Memory B cell (primary cell): ENCODE data around the gene TBC1D17.

Source experiments
- ATAC-seq: fragments of 150-1000 bp; cut with Tn5 transposase; 2 replicates; pipeline ENCODE4 v1.10.0; 2021; ENCODE audit warnings: low read depth, mild to moderate bottlenecking, moderate library complexity
- DNase-seq, 2 donors: peaks; one replicate each; pipeline ENCODE4 v3.0.0; 2022; ENCODE audit warnings: low spot score in 2 of 2
- H3K27ac Mint-ChIP-seq: one replicate; pipeline ENCODE4 v1.8.0; 2022; ENCODE audit warnings: mild to moderate bottlenecking, moderate library complexity, mixed read lengths
- H3K27me3 Mint-ChIP-seq: one replicate; pipeline ENCODE4 v1.8.0; 2022; ENCODE audit warnings: mixed read lengths
- H3K36me3 Mint-ChIP-seq: one replicate; pipeline ENCODE4 v1.8.0; 2022; ENCODE audit warnings: mild to moderate bottlenecking, mixed read lengths
- H3K4me1 Mint-ChIP-seq: one replicate; pipeline ENCODE4 v1.8.0; 2022; ENCODE audit warnings: mixed read lengths
- H3K4me3 Mint-ChIP-seq: one replicate; pipeline ENCODE4 v1.8.0; 2022; ENCODE audit warnings: mild to moderate bottlenecking, moderate library complexity, mixed read lengths
- H3K9me3 Mint-ChIP-seq: one replicate; pipeline ENCODE4 v1.8.0; 2022; ENCODE audit warnings: mixed read lengths

Gene TBC1D17

GRCh38 chr19:49877020-49877878 lies at the start of gene TBC1D17, which contains the start of gene AKT1S1:
TSS of gene TBC1D17 (plus strand) at chr19:49877702. CDS start at chr19:49877724, 22 bp downstream.
TSS of gene AKT1S1 (minus strand) at chr19:49877355. CDS start at chr19:49873295, 4,060 bp downstream.
- H3K27ac Mint-ChIP-seq = no peak within 1 kb of the TSS
- DNase-seq = peak; percentile 94 to 98
- H3K36me3 Mint-ChIP-seq = peaks cover 11% of the 10 kb centered on the region
- peak; percentile 57 for ATAC-seq
- no peaks in the 10 kb centered on the region for H3K27me3 Mint-ChIP-seq
- peaks cover 18% of the 10 kb centered on the region for H3K4me1 Mint-ChIP-seq
- H3K4me3 Mint-ChIP-seq = no peak within 1 kb of the TSS
- H3K9me3 Mint-ChIP-seq = no peaks in the 10 kb centered on the region

- no peak for DNase-seq
- Mint-ChIP-seq H3K27ac (no peak overlapping the region), H3K36me3 (peaks cover 16% of the 10 kb centered on the region), H3K4me3 (no peak overlapping the region), H3K4me1 (peaks cover 11% of the 10 kb centered on the region), H3K9me3 (no peaks in the 10 kb centered on the region), H3K27me3 (no peaks in the 10 kb centered on the region)
- no peak for ATAC-seq
These were observed 48.3 kb upstream of the TBC1D17 start for GRCh38 chr19:49829200-49829599.

- DNase-seq = no peak
- no peak for ATAC-seq
- H3K9me3 Mint-ChIP-seq = no peaks in the 10 kb centered on the region
- H3K27ac Mint-ChIP-seq = no peak overlapping the region
- H3K4me3 Mint-ChIP-seq = no peak overlapping the region
- H3K27me3 Mint-ChIP-seq = no peaks in the 10 kb centered on the region
- peaks cover 17% of the 10 kb centered on the region for H3K36me3 Mint-ChIP-seq
- H3K4me1 Mint-ChIP-seq = peaks cover 6% of the 10 kb centered on the region
These were observed 47.8 kb upstream of the TBC1D17 start for GRCh38 chr19:49829721-49830120.

GRCh38 chr19:49830766-49831165 lies 46.7 kb upstream of the TBC1D17 start:
- no peak for ATAC-seq
- no peak overlapping the region for H3K27ac Mint-ChIP-seq
- peaks cover 6% of the 10 kb centered on the region for H3K4me1 Mint-ChIP-seq

GRCh38 chr19:49831592-49831991 lies 45.9 kb upstream of the TBC1D17 start:
- Mint-ChIP-seq H3K27me3 (no peaks in the 10 kb centered on the region), H3K36me3 (peaks cover 17% of the 10 kb centered on the region), H3K9me3 (no peaks in the 10 kb centered on the region), H3K27ac (no peak overlapping the region), H3K4me3 (no peak overlapping the region), H3K4me1 (peaks cover under 1% of the 10 kb centered on the region)
- DNase-seq = no peak
- no peak for ATAC-seq

More at GRCh38 chr19:49830766-49831165, 46.7 kb upstream of the TBC1D17 start:
- no peaks in the 10 kb centered on the region for H3K9me3 Mint-ChIP-seq
- H3K36me3 Mint-ChIP-seq = peaks cover 21% of the 10 kb centered on the region
- no peaks in the 10 kb centered on the region for H3K27me3 Mint-ChIP-seq
- H3K4me3 Mint-ChIP-seq = no peak overlapping the region
- DNase-seq = no peak

GRCh38 chr19:49832556-49832955 lies 44.9 kb upstream of the TBC1D17 start:
- H3K36me3 Mint-ChIP-seq = peaks cover 23% of the 10 kb centered on the region
- no peaks in the 10 kb centered on the region for H3K9me3 Mint-ChIP-seq

GRCh38 chr19:49833599-49833998 lies 43.9 kb upstream of the TBC1D17 start:
- H3K4me3 Mint-ChIP-seq = no peak overlapping the region
- H3K27ac Mint-ChIP-seq = no peak overlapping the region
- no peaks in the 10 kb centered on the region for H3K27me3 Mint-ChIP-seq
- no peaks in the 10 kb centered on the region for H3K4me1 Mint-ChIP-seq
- no peaks in the 10 kb centered on the region for H3K9me3 Mint-ChIP-seq
- ATAC-seq (no peak), DNase-seq (no peak)
- H3K36me3 Mint-ChIP-seq = peaks cover 32% of the 10 kb centered on the region

More at GRCh38 chr19:49832556-49832955, 44.9 kb upstream of the TBC1D17 start:
- Mint-ChIP-seq H3K4me1 (no peaks in the 10 kb centered on the region), H3K4me3 (no peak overlapping the region), H3K27me3 (no peaks in the 10 kb centered on the region), H3K27ac (no peak overlapping the region)
- DNase-seq (no peak), ATAC-seq (no peak)

GRCh38 chr19:49835562-49835961 lies 41.9 kb upstream of the TBC1D17 start:
- no peaks in the 10 kb centered on the region for H3K9me3 Mint-ChIP-seq
- H3K36me3 Mint-ChIP-seq = peaks cover 44% of the 10 kb centered on the region
- no peak overlapping the region for H3K4me3 Mint-ChIP-seq
- H3K4me1 Mint-ChIP-seq = peaks cover under 1% of the 10 kb centered on the region
- H3K27me3 Mint-ChIP-seq = no peaks in the 10 kb centered on the region
- H3K27ac Mint-ChIP-seq = no peak overlapping the region
- no peak for ATAC-seq
- DNase-seq = no peak

GRCh38 chr19:49836176-49837008 lies 41.1 kb upstream of the TBC1D17 start:
- no peak overlapping the region for H3K27ac Mint-ChIP-seq
- peaks cover 44% of the 10 kb centered on the region for H3K36me3 Mint-ChIP-seq
- no peaks in the 10 kb centered on the region for H3K9me3 Mint-ChIP-seq
- no peak overlapping the region for H3K4me3 Mint-ChIP-seq
- H3K27me3 Mint-ChIP-seq = no peaks in the 10 kb centered on the region
- ATAC-seq (no peak), DNase-seq (no peak)
- H3K4me1 Mint-ChIP-seq = peaks cover 2% of the 10 kb centered on the region

GRCh38 chr19:49837009-49837310 lies 40.5 kb upstream of the TBC1D17 start:
- no peak for ATAC-seq
- Mint-ChIP-seq H3K4me1 (peaks cover 2% of the 10 kb centered on the region), H3K27ac (peak overlapping the region; percentile 62), H3K9me3 (no peaks in the 10 kb centered on the region), H3K4me3 (no peak overlapping the region), H3K27me3 (no peaks in the 10 kb centered on the region), H3K36me3 (peaks cover 42% of the 10 kb centered on the region)
- DNase-seq = no peak

- H3K9me3 Mint-ChIP-seq = no peaks in the 10 kb centered on the region
- peaks cover 3% of the 10 kb centered on the region for H3K4me1 Mint-ChIP-seq
- DNase-seq = no peak
- no peak overlapping the region for H3K4me3 Mint-ChIP-seq
- H3K36me3 Mint-ChIP-seq = peaks cover 40% of the 10 kb centered on the region
- no peaks in the 10 kb centered on the region for H3K27me3 Mint-ChIP-seq
- peak overlapping the region; percentile 62 for H3K27ac Mint-ChIP-seq
- no peak for ATAC-seq
These were observed 40.1 kb upstream of the TBC1D17 start for GRCh38 chr19:49837425-49837824.

GRCh38 chr19:49838885-49839588 lies 38.5 kb upstream of the TBC1D17 start:
- Mint-ChIP-seq H3K4me3 (no peak overlapping the region), H3K27ac (peak overlapping the region; percentile 9), H3K27me3 (no peaks in the 10 kb centered on the region), H3K9me3 (no peaks in the 10 kb centered on the region), H3K36me3 (peaks cover 34% of the 10 kb centered on the region), H3K4me1 (peaks cover 8% of the 10 kb centered on the region)
- DNase-seq (no peak), ATAC-seq (no peak)

- DNase-seq (no peak), ATAC-seq (no peak)
- H3K27me3 Mint-ChIP-seq = no peaks in the 10 kb centered on the region
- H3K36me3 Mint-ChIP-seq = peaks cover 33% of the 10 kb centered on the region
- H3K27ac Mint-ChIP-seq = no peak overlapping the region
- no peak overlapping the region for H3K4me3 Mint-ChIP-seq
- peaks cover 9% of the 10 kb centered on the region for H3K4me1 Mint-ChIP-seq
- H3K9me3 Mint-ChIP-seq = no peaks in the 10 kb centered on the region
These were observed 37.8 kb upstream of the TBC1D17 start for GRCh38 chr19:49839713-49840112.

- H3K27me3 Mint-ChIP-seq = no peaks in the 10 kb centered on the region
- peaks cover 9% of the 10 kb centered on the region for H3K4me1 Mint-ChIP-seq
- no peaks in the 10 kb centered on the region for H3K9me3 Mint-ChIP-seq
- no peak overlapping the region for H3K27ac Mint-ChIP-seq
- ATAC-seq (no peak), DNase-seq (no peak)
- no peak overlapping the region for H3K4me3 Mint-ChIP-seq
- peaks cover 29% of the 10 kb centered on the region for H3K36me3 Mint-ChIP-seq
These were observed 37.2 kb upstream of the TBC1D17 start for GRCh38 chr19:49840321-49840720.
